Measurements from ENCODE around the gene INHBB.

- no peak for TF ChIP-seq POLR2A (IDR thresholded peaks at IDR 0.05)
- TF ChIP-seq, protein P1, sequence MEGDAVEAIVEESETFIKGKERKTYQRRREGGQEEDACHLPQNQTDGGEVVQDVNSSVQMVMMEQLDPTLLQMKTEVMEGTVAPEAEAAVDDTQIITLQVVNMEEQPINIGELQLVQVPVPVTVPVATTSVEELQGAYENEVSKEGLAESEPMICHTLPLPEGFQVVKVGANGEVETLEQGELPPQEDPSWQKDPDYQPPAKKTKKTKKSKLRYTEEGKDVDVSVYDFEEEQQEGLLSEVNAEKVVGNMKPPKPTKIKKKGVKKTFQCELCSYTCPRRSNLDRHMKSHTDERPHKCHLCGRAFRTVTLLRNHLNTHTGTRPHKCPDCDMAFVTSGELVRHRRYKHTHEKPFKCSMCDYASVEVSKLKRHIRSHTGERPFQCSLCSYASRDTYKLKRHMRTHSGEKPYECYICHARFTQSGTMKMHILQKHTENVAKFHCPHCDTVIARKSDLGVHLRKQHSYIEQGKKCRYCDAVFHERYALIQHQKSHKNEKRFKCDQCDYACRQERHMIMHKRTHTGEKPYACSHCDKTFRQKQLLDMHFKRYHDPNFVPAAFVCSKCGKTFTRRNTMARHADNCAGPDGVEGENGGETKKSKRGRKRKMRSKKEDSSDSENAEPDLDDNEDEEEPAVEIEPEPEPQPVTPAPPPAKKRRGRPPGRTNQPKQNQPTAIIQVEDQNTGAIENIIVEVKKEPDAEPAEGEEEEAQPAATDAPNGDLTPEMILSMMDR (IDR thresholded peaks at IDR 0.05) = no peak
Observed at GRCh38 chr2:120365236-120365793, 19.4 kb downstream of the INHBB start.
